OCI-LY7 (cell line): ENCODE data around the gene TBC1D17. TPM values are rescaled to one million over a fixed set of nuclear protein-coding genes. Genes with fewer than 3 reads are reported as not detected.

ENCODE experiments used
- BruUV-seq: library from RNA; stranded (reverse); fragments of 400-500 nt; replicated peaks from 2 replicates; lab custom pipeline; 2021; lab: Mats Ljungman, UMichigan
- CTCF ChIA-PET: fragments of 300-600 bp; sonication (Branson Sonifier 250); formaldehyde crosslinking; loops from one replicate; lab custom pipeline; 2022; ENCODE audit warnings: antibody characterized with exemption; ENCODE audit not compliant: unreplicated experiment; lab: Charles Lee
- POLR2A ChIA-PET: fragments of 300-600 bp; sonication (Branson Sonifier 250); formaldehyde crosslinking; loops from one replicate; lab custom pipeline; 2022; ENCODE audit warnings: antibody characterized with exemption; lab: Charles Lee
- DNase-seq: peaks from one replicate; pipeline ENCODE4 v3.0.0-alpha.2; 2015; ENCODE audit warnings: low spot score
- H2AFZ ChIP-seq: fragments of 200-600 bp; sonication (generic), shearing (Covaris generic); 2 replicates; pipeline ENCODE4 v1.6.1; 2014; ENCODE audit warnings: mild to moderate bottlenecking, antibody characterized with exemption, low read length, moderate library complexity
- H3K27ac ChIP-seq: fragments of 200-600 bp; sonication (generic); 2 replicates; pipeline ENCODE4 v1.5.1; 2014; ENCODE audit warnings: mixed run types, low read depth, mild to moderate bottlenecking, moderate library complexity, low read length, inconsistent platforms; ENCODE audit not compliant: poor library complexity, severe bottlenecking
- H3K36me3 ChIP-seq: fragments of 200-600 bp; sonication (generic); 2 replicates; pipeline ENCODE4 v1.6.1; 2014; ENCODE audit warnings: mild to moderate bottlenecking, antibody characterized with exemption, low read length, moderate library complexity, mixed read lengths; ENCODE audit not compliant: insufficient read depth
- H3K4me1 ChIP-seq: fragments of 200-600 bp; sonication (generic); 2 replicates; pipeline ENCODE4 v1.5.1; 2014; ENCODE audit warnings: mild to moderate bottlenecking, low read length; ENCODE audit not compliant: insufficient read depth, poor library complexity, severe bottlenecking
- H3K4me2 ChIP-seq: fragments of 200-600 bp; sonication (generic); 2 replicates; pipeline ENCODE4 v1.6.1; 2014; ENCODE audit warnings: mild to moderate bottlenecking, low read length
- H3K4me3 ChIP-seq: fragments of 200-600 bp; sonication (generic); 2 replicates; pipeline ENCODE4 v1.5.1; 2014; ENCODE audit warnings: mild to moderate bottlenecking, low read depth, low read length; ENCODE audit not compliant: poor library complexity, severe bottlenecking
- H3K79me2 ChIP-seq: fragments of 200-600 bp; sonication (generic); 2 replicates; pipeline ENCODE4 v1.6.1; 2016; ENCODE audit warnings: low read depth, mild to moderate bottlenecking, low read length, moderate library complexity, mixed read lengths; ENCODE audit not compliant: insufficient read depth
- H3K9me2 ChIP-seq: fragments of 200-600 bp; sonication (generic); 2 replicates; pipeline ENCODE4 v1.6.1; 2016; ENCODE audit warnings: mild to moderate bottlenecking, low read length, mixed read lengths; ENCODE audit not compliant: insufficient read depth
- H3K9me3 ChIP-seq: fragments of 200-600 bp; sonication (generic); 2 replicates; pipeline ENCODE4 v1.6.1; 2014; ENCODE audit warnings: mild to moderate bottlenecking, mixed run types, low read length, mixed read lengths
- H4K20me1 ChIP-seq: fragments of 200-600 bp; sonication (generic); 2 replicates; pipeline ENCODE4 v1.6.1; 2014; ENCODE audit warnings: mild to moderate bottlenecking, antibody characterized with exemption, low read length, moderate library complexity, mixed read lengths; ENCODE audit not compliant: insufficient read depth
- CTCF ChIP-seq: fragments of 200-600 bp; sonication (generic); conservative IDR thresholded peaks from 2 replicates; pipeline ENCODE4 v1.5.1; 2014; ENCODE audit warnings: mild to moderate bottlenecking, antibody characterized with exemption, low read length, moderate library complexity, mixed read lengths
- EZH2phosphoT487 ChIP-seq: fragments of 200-600 bp; sonication (generic); IDR thresholded peaks from 2 replicates; pipeline ENCODE4 v1.6.1; 2018; ENCODE audit warnings: low read depth, borderline replicate concordance, mild to moderate bottlenecking, mixed run types, antibody characterized with exemption, low read length, moderate library complexity, mixed read lengths
- intact Hi-C: fragments of 100-400 bp; cut with micrococcal nuclease; formaldehyde crosslinking; loops from one replicate; pipeline ENCODE4 v1.10.0; 2022; ENCODE audit not compliant: unreplicated experiment
- total RNA-seq, 2 experiments: library from RNA; depleted of rRNA in 1 of 2; stranded (reverse); fragments of >200 nt in 1 of 2; shearing (Covaris generic) in 1 of 2; gene quantifications; 2 replicates each; pipeline ENCODE4 v1.2.3, GENCODE V29; 2014 to 2022

Gene TBC1D17
- total RNA-seq, 2 experiments from 2014 or later: 8.0 to 24.0 TPM

GRCh38 chr19:49875177-49875576 is 2.3 kb upstream of the TBC1D17 start:
- Histone ChIP-seq H3K9me2 (no peaks in the 10 kb centered on the region), H2AFZ (no peak overlapping the region), H3K27ac (no peak overlapping the region), H3K4me1 (peaks cover 37% of the 10 kb centered on the region), H4K20me1 (no peaks in the 10 kb centered on the region), H3K4me3 (peak overlapping the region; percentile 90), H3K36me3 (peaks cover 13% of the 10 kb centered on the region; the same call in 1 of the 2 replicates), H3K4me2 (peak overlapping the region; percentile 93), H3K9me3 (no peaks in the 10 kb centered on the region), H3K79me2 (peaks cover 13% of the 10 kb centered on the region; the same call in 1 of the 2 replicates)
- no peak for DNase-seq
- CTCF ChIA-PET: no interaction called here
- BruUV-seq: no TSS peak
- intact Hi-C loops: loop anchor here (5.0 kb wide), 1 partner anchor 283 kb away; the partner anchor contains the start of gene PRR12
- POLR2A ChIA-PET: interaction anchor here (1.0 kb wide), 1 partner anchor 7 kb away, joined by 3 read pairs; no protein-coding TSS in a partner anchor
- no peak for TF ChIP-seq CTCF
- no peak for TF ChIP-seq EZH2phosphoT487

GRCh38 chr19:49875857-49876421 is 1.6 kb upstream of the TBC1D17 start:
- no peaks in the 10 kb centered on the region for H4K20me1 ChIP-seq
- peaks cover 30% of the 10 kb centered on the region for H3K4me1 ChIP-seq
- peak; percentile 76 for DNase-seq
- peak overlapping the region; percentile 93 for H3K4me2 ChIP-seq
- intact Hi-C loops: loop anchor here (2.0 to 5.0 kb wide), 2 partner anchors 63 to 284 kb away; partner anchors contain the start of genes FUZ and PRR12
- peaks cover 19% of the 10 kb centered on the region; the same call in 1 of the 2 replicates for H3K36me3 ChIP-seq
- H2AFZ ChIP-seq: peak overlapping the region; percentile 60; the same call in 1 of the 2 replicates
- TSS peak; percentile 64 for BruUV-seq
- peak overlapping the region; percentile 80 for H3K27ac ChIP-seq
- no peaks in the 10 kb centered on the region for H3K9me2 ChIP-seq
- no peaks in the 10 kb centered on the region for H3K9me3 ChIP-seq
- ChIA-PET POLR2A (interaction anchor here (0.5 to 1.4 kb wide), 3 partner anchors 8 to 52 kb away, joined by 3 read pairs; no protein-coding TSS in a partner anchor), CTCF (no interaction called here)
- H3K4me3 ChIP-seq: peak overlapping the region; percentile 90
- TF ChIP-seq CTCF (no peak), EZH2phosphoT487 (no peak)
- H3K79me2 ChIP-seq: peaks cover 13% of the 10 kb centered on the region; the same call in 1 of the 2 replicates
